GM23338 (cell line): ENCODE measurements around the gene GRIP2.

Source experiments
- EZH2 ChIP-seq: fragments of 200-600 bp; sonication (generic); IDR thresholded peaks from one replicate; pipeline ENCODE4 v1.8.0; 2017; ENCODE audit warnings: antibody characterized with exemption, mild to moderate bottlenecking, low read depth; ENCODE audit not compliant: unreplicated experiment
- EZH2phosphoT487 ChIP-seq: fragments of 200-600 bp; sonication (generic); IDR thresholded peaks from one replicate; pipeline ENCODE4 v1.8.1; 2018; ENCODE audit warnings: antibody characterized with exemption; ENCODE audit not compliant: unreplicated experiment
- JUNB ChIP-seq: IDR thresholded peaks from one replicate; pipeline ENCODE4 v1.6.1; 2016; ENCODE audit warnings: antibody characterized with exemption; ENCODE audit not compliant: unreplicated experiment
- NANOG ChIP-seq: IDR thresholded peaks from 2 replicates; pipeline ENCODE4 v1.6.1; 2016; ENCODE audit warnings: antibody characterized with exemption, borderline replicate concordance
- POLR2AphosphoS5 ChIP-seq: IDR thresholded peaks from 2 replicates; pipeline ENCODE4 v1.6.1; 2016; ENCODE audit warnings: antibody characterized with exemption, low read depth
- ZNF331 ChIP-seq: fragments of 250-450 bp; sonication (Bioruptor Pico); IDR thresholded peaks from 2 replicates; pipeline ENCODE4 v1.5.0; 2020; ENCODE audit warnings: low read depth, mild to moderate bottlenecking, moderate library complexity
- TF ChIP-seq, protein P1 (sequence below), 2 experiments: fragments of 200-600 bp in 1 of 2; sonication (generic) in 1 of 2; conservative IDR thresholded peaks; 2 replicates each; pipeline versions ENCODE4 v1.5.1 to v1.6.1; 2016 to 2017; ENCODE audit warnings: antibody characterized with exemption in 2 of 2, low read depth in 2 of 2, mild to moderate bottlenecking in 2 of 2, moderate library complexity in 1 of 2
- TF ChIP-seq, protein P2 (sequence below): IDR thresholded peaks from one replicate; pipeline ENCODE4 v1.6.1; 2018; ENCODE audit warnings: antibody characterized with exemption; ENCODE audit not compliant: unreplicated experiment

DNA sequence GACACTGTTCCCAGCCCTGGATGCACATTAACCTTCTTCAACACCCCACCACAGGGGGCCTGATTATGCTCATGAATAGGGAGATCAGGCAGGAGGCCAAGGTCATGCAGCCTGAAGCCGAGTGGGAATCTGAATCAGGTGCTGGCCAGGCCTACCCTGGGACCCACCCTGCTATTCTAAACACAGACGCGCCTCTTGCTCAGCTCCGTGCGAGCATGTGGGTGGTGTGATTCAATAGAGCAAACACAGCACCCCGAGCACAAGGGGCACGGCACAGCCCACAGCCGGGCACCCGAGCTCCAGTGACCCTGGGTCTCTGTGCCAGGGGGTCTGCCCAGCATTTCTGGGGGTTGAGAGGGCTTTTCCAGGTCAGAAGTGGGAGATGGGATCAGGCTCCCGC, 24.6 kb upstream of the GRIP2 start:
- TF ChIP-seq, protein P1, sequence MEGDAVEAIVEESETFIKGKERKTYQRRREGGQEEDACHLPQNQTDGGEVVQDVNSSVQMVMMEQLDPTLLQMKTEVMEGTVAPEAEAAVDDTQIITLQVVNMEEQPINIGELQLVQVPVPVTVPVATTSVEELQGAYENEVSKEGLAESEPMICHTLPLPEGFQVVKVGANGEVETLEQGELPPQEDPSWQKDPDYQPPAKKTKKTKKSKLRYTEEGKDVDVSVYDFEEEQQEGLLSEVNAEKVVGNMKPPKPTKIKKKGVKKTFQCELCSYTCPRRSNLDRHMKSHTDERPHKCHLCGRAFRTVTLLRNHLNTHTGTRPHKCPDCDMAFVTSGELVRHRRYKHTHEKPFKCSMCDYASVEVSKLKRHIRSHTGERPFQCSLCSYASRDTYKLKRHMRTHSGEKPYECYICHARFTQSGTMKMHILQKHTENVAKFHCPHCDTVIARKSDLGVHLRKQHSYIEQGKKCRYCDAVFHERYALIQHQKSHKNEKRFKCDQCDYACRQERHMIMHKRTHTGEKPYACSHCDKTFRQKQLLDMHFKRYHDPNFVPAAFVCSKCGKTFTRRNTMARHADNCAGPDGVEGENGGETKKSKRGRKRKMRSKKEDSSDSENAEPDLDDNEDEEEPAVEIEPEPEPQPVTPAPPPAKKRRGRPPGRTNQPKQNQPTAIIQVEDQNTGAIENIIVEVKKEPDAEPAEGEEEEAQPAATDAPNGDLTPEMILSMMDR (conservative IDR thresholded peaks at IDR 0.05; ENCODE audit: low read depth in 2 of 2), result no peak
- TF ChIP-seq POLR2AphosphoS5 (no peak), EZH2 (no peak), EZH2phosphoT487 (no peak), JUNB (no peak), ZNF331 (CRISPR knock-in tag) (no peak), NANOG (no peak)
- TF ChIP-seq, protein P2, sequence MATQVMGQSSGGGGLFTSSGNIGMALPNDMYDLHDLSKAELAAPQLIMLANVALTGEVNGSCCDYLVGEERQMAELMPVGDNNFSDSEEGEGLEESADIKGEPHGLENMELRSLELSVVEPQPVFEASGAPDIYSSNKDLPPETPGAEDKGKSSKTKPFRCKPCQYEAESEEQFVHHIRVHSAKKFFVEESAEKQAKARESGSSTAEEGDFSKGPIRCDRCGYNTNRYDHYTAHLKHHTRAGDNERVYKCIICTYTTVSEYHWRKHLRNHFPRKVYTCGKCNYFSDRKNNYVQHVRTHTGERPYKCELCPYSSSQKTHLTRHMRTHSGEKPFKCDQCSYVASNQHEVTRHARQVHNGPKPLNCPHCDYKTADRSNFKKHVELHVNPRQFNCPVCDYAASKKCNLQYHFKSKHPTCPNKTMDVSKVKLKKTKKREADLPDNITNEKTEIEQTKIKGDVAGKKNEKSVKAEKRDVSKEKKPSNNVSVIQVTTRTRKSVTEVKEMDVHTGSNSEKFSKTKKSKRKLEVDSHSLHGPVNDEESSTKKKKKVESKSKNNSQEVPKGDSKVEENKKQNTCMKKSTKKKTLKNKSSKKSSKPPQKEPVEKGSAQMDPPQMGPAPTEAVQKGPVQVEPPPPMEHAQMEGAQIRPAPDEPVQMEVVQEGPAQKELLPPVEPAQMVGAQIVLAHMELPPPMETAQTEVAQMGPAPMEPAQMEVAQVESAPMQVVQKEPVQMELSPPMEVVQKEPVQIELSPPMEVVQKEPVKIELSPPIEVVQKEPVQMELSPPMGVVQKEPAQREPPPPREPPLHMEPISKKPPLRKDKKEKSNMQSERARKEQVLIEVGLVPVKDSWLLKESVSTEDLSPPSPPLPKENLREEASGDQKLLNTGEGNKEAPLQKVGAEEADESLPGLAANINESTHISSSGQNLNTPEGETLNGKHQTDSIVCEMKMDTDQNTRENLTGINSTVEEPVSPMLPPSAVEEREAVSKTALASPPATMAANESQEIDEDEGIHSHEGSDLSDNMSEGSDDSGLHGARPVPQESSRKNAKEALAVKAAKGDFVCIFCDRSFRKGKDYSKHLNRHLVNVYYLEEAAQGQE, result no peak
